Lower lobe of right lung (tissue), 2 donors: ENCODE measurements around the gene HDAC9. TPM values are rescaled to one million over a fixed set of nuclear protein-coding genes. Genes with fewer than 3 reads are reported as not detected.

ENCODE experiments used
- ATAC-seq, 2 donors: fragments of 200-7000 bp; cut with Tn5 transposase; one replicate each; pipeline ENCODE4 v1.9.1; 2020 to 2022; ENCODE audit warnings: mild to moderate bottlenecking in 2 of 2, moderate library complexity in 2 of 2
- DNase-seq: peaks from one replicate; pipeline ENCODE4 v3.0.0-alpha.2; 2020
- H3K27ac ChIP-seq: fragments of 200-600 bp; one replicate; pipeline ENCODE4 v1.8.0; 2022
- H3K27me3 ChIP-seq: fragments of 200-600 bp; one replicate; pipeline ENCODE4 v1.8.0; 2022; ENCODE audit warnings: low read depth
- H3K36me3 ChIP-seq: fragments of 200-600 bp; one replicate; pipeline ENCODE4 v1.8.0; 2022; ENCODE audit warnings: mild to moderate bottlenecking
- H3K4me1 ChIP-seq: fragments of 200-600 bp; one replicate; pipeline ENCODE4 v1.8.0; 2022
- H3K4me3 ChIP-seq: fragments of 200-600 bp; one replicate; pipeline ENCODE4 v1.8.0; 2022; ENCODE audit warnings: mild to moderate bottlenecking
- H3K9me3 ChIP-seq: fragments of 200-600 bp; one replicate; pipeline ENCODE4 v1.8.0; 2022
- intact Hi-C: fragments of 100-400 bp; cut with DNase I; formaldehyde crosslinking; loops from one replicate; pipeline ENCODE4 v1.11.0; 2022
- total RNA-seq: library from RNA; stranded (reverse); fragmentation: NEBNext Ultra II Directional; extraction: Animal tissue kit (Norgen Biotek cat#: 25700); gene quantifications from one replicate; pipeline ENCODE4 v1.2.1, GENCODE V29; 2021
- TF ChIP-seq, protein P1 (sequence below): fragments of 200-600 bp; IDR thresholded peaks from one replicate; pipeline ENCODE4 v1.8.0; 2022; ENCODE audit warnings: antibody characterized with exemption, mild to moderate bottlenecking
- donor health status: DM: no; HTN: yes; CAD: no; lungs with severe emphysema.

Gene HDAC9
- total RNA-seq, 1 donor from 2014 or later, result 14.3 TPM

DNA sequence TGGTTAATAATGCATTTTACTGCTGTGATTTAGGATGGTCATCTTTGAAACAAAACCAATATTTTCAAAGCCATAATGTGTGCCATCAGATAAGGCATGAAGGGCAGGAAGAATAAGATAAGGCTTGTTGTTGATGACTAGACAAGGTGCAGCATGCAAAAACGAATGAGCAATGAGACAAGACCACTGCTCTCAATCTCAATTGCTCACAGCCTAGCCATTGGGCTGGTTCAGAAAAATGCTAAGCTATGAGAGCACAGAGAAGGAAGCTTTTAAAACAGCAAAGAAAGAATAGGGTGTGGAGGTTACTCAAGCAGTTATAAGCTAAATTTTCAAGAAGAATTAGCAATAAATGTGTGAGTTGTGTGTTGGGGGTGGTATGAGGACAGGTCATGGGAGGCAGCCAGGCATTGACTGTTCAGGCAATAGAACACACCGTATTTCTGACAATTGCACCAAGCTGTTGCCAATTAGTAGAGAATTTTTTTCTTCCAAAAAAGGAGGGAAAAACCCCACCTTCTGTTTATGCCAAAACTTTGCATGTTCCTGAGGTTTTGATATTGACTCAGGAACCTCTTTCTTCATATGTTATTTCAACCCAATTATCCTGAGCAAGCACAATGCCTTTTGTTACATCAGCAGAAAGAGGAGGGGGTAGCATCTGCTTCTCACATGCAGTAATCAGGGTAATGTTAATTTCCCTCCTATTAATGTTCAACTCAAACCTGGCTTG is 276.5 kb downstream of the HDAC9 start:
- intact Hi-C loops, result no loop called here

DNA sequence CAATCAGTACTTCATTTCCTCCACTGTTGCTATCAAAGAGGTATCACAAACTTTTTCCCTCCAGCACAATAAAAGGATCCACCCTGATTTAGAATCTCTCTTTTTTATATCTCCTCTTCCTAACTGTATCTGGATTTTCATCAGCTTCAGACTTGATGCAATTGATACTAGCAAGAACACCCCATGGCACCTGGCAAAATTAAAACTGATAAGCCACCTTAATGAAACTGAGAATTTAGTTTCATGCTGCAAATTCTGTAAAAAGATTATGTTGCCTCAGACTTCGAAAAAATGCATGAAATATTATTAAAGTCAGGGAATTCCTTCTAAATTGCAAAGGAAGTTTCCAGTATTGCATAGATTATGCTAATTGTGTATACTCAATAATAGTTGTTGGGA is 277.0 kb downstream of the HDAC9 start:
- ATAC-seq (no peak), DNase-seq (no peak)
- Histone ChIP-seq H3K4me1 (no peaks in the 10 kb centered on the region), H3K27me3 (no peaks in the 10 kb centered on the region), H3K36me3 (no peaks in the 10 kb centered on the region), H3K9me3 (no peaks in the 10 kb centered on the region), H3K4me3 (no peak overlapping the region), H3K27ac (no peak overlapping the region)
- TF ChIP-seq, protein P1, sequence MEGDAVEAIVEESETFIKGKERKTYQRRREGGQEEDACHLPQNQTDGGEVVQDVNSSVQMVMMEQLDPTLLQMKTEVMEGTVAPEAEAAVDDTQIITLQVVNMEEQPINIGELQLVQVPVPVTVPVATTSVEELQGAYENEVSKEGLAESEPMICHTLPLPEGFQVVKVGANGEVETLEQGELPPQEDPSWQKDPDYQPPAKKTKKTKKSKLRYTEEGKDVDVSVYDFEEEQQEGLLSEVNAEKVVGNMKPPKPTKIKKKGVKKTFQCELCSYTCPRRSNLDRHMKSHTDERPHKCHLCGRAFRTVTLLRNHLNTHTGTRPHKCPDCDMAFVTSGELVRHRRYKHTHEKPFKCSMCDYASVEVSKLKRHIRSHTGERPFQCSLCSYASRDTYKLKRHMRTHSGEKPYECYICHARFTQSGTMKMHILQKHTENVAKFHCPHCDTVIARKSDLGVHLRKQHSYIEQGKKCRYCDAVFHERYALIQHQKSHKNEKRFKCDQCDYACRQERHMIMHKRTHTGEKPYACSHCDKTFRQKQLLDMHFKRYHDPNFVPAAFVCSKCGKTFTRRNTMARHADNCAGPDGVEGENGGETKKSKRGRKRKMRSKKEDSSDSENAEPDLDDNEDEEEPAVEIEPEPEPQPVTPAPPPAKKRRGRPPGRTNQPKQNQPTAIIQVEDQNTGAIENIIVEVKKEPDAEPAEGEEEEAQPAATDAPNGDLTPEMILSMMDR, result no peak
- intact Hi-C loops, result no loop called here

More for the DNA sequence above, 276.5 kb downstream of the HDAC9 start:
- H3K27me3 ChIP-seq, result no peaks in the 10 kb centered on the region
- no peak overlapping the region for H3K27ac ChIP-seq
- no peaks in the 10 kb centered on the region for H3K9me3 ChIP-seq
- no peak overlapping the region for H3K4me3 ChIP-seq
- ATAC-seq (no peak), DNase-seq (no peak)
- TF ChIP-seq, protein P1, result no peak
- H3K36me3 ChIP-seq, result no peaks in the 10 kb centered on the region
- H3K4me1 ChIP-seq, result no peaks in the 10 kb centered on the region

DNA sequence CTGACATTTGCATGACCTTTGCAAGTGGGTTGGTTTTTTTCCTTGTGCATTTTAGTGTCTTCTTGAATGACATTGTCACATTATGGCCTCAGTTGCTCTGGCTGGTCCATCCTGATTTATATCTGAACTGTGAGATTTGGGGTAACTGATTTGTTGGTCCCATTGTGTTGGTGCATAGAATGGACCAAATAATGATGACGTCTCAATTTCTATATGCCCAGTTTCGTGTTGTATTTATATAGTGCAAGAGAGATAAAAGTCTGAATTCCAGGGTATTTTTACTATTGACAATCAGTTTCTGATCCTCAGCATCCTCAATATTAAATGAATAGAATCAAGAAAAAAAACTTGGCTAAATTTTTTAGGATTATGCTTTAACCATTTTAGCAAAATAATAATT is 281.8 kb downstream of the HDAC9 start:
- H3K27me3 ChIP-seq, result no peaks in the 10 kb centered on the region
- intact Hi-C loops, result no loop called here
- ATAC-seq (no peak), DNase-seq (no peak)
- no peak overlapping the region for H3K27ac ChIP-seq
- H3K4me1 ChIP-seq, result no peaks in the 10 kb centered on the region
- H3K4me3 ChIP-seq, result no peak overlapping the region
- no peaks in the 10 kb centered on the region for H3K9me3 ChIP-seq
- H3K36me3 ChIP-seq, result no peaks in the 10 kb centered on the region
- TF ChIP-seq, protein P1, result no peak

DNA sequence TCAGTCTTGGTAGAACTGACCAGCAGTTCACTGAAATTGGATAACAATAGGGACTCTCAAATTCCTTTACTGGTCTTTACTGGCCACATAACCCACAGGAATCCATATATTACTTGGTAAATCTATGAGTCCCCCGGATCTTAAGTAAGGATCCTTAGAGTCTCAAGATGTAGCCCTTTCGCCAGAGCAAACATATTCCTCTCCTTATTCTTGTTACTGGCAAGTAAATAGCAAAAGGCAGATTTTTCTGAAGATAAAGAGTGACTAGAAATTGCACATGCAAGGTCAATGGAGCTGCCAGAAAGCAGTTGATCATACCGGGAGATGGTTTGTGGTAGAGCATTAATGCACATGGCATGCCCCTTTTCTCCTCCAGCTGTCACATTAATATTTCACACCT is 283.0 kb downstream of the HDAC9 start:
- no peaks in the 10 kb centered on the region for H3K27me3 ChIP-seq
- ATAC-seq (no peak), DNase-seq (no peak)
- TF ChIP-seq, protein P1, result no peak
- no peak overlapping the region for H3K4me3 ChIP-seq
- H3K27ac ChIP-seq, result no peak overlapping the region
- H3K4me1 ChIP-seq, result no peaks in the 10 kb centered on the region
- intact Hi-C loops, result no loop called here
- H3K36me3 ChIP-seq, result no peaks in the 10 kb centered on the region
- no peaks in the 10 kb centered on the region for H3K9me3 ChIP-seq

DNA sequence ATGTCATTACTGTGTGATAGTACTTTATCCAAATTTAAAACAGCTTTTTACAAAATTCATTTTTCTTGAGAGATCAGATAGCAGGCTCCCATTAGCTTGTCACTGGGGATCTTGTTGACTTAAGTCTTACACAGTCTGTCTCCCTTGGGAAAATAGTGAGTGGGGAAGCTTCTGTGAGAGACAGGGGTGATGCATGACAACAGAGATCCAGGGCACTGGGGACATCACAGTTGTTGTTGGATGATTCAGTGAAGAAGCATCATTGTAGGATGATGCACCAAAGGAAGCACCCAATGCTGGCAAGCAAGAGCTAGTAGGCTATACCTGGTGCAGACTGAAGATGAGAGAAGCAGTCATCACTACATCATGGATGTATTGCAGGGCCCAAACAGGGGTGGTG is 284.7 kb downstream of the HDAC9 start:
- intact Hi-C loops, result no loop called here
- Histone ChIP-seq H3K27ac (no peak overlapping the region), H3K4me3 (no peak overlapping the region), H3K9me3 (no peaks in the 10 kb centered on the region), H3K36me3 (no peaks in the 10 kb centered on the region), H3K4me1 (no peaks in the 10 kb centered on the region), H3K27me3 (no peaks in the 10 kb centered on the region)
- DNase-seq (no peak), ATAC-seq (no peak)
- TF ChIP-seq, protein P1, result no peak
